HepG2 (cell line): ENCODE measurements around the gene MISFA.

Experiments
- ATF5 ChIP-seq: sonication (generic); formaldehyde crosslinking; IDR thresholded peaks from 2 replicates; pipeline ENCODE4 v1.4.0; 2020; ENCODE audit warnings: mild to moderate bottlenecking, low read depth, missing genetic modification reagents
- ELK4 ChIP-seq: sonication (generic); formaldehyde crosslinking; IDR thresholded peaks from 2 replicates; pipeline ENCODE4 v1.9.0; 2021; ENCODE audit warnings: missing genetic modification reagents, borderline replicate concordance
- EZH2 ChIP-seq: conservative IDR thresholded peaks from 2 replicates; pipeline ENCODE4 v1.6.1; 2012; ENCODE audit warnings: mild to moderate bottlenecking, low read depth, low read length, moderate library complexity
- MTF1 ChIP-seq: sonication (generic); formaldehyde crosslinking; IDR thresholded peaks from 2 replicates; pipeline ENCODE4 v1.5.0; 2020; ENCODE audit warnings: missing genetic modification reagents
- NR3C1 ChIP-seq: sonication (generic); formaldehyde crosslinking; IDR thresholded peaks from 2 replicates; pipeline ENCODE4 v1.4.0; 2020; ENCODE audit warnings: missing genetic modification reagents
- PLRG1 ChIP-seq: fragments of 450-650 bp; conservative IDR thresholded peaks from 2 replicates; pipeline ENCODE4 v1.6.1; 2016
- POLR2AphosphoS5 ChIP-seq: IDR thresholded peaks from 2 replicates; pipeline ENCODE4 v1.6.1; 2012; ENCODE audit warnings: low read depth, low read length
- ZNF274 ChIP-seq: sonication (generic); formaldehyde crosslinking; IDR thresholded peaks from 2 replicates; pipeline ENCODE4 v1.5.1; 2020; ENCODE audit warnings: mild to moderate bottlenecking, missing genetic modification reagents
- ZNF44 ChIP-seq: sonication (generic); formaldehyde crosslinking; IDR thresholded peaks from 2 replicates; pipeline ENCODE4 v1.5.1; 2020; ENCODE audit warnings: mild to moderate bottlenecking, missing genetic modification reagents
- ZZZ3 ChIP-seq: sonication (generic); formaldehyde crosslinking; IDR thresholded peaks from 2 replicates; pipeline ENCODE4 v1.4.0; 2020; ENCODE audit warnings: missing genetic modification reagents, mild to moderate bottlenecking, borderline replicate concordance
- TF ChIP-seq, protein P1 (sequence below): sonication (generic); formaldehyde crosslinking; IDR thresholded peaks from 2 replicates; pipeline ENCODE4 v1.4.0; 2020; ENCODE audit warnings: missing genetic modification reagents
- TF ChIP-seq, protein P2 (sequence below): sonication (generic); formaldehyde crosslinking; IDR thresholded peaks from 2 replicates; pipeline ENCODE4 v1.8.0; 2022; ENCODE audit warnings: missing genetic modification reagents, mild to moderate bottlenecking, inconsistent platforms, borderline replicate concordance

DNA sequence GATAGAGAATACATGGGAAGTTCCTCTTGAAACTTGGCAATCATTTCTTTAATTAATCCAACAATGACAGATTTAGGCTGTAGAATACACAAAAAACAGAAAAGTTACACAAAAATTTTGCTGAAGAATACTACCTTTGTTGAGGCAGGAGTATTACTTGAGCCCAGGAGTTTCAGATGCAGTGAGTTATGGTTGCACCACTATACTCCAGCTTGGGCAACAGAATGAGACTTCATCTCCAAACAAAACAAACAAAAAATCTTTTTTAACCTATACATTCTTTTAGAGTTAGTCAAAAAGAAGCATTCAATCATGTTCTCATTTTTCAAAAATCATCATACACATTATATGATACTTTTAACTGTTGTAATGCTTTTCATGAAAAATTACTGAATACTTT, 33.2 kb upstream of the MISFA start:
- TF ChIP-seq ZNF44 (CRISPR knock-in tag) (no peak), EZH2 (no peak), ZNF274 (CRISPR knock-in tag) (no peak), NR3C1 (CRISPR knock-in tag) (no peak), POLR2AphosphoS5 (no peak), ATF5 (CRISPR knock-in tag) (no peak), ELK4 (CRISPR knock-in tag) (no peak), ZZZ3 (CRISPR knock-in tag) (no peak), PLRG1 (no peak), MTF1 (CRISPR knock-in tag) (no peak)
- TF ChIP-seq, protein P1, sequence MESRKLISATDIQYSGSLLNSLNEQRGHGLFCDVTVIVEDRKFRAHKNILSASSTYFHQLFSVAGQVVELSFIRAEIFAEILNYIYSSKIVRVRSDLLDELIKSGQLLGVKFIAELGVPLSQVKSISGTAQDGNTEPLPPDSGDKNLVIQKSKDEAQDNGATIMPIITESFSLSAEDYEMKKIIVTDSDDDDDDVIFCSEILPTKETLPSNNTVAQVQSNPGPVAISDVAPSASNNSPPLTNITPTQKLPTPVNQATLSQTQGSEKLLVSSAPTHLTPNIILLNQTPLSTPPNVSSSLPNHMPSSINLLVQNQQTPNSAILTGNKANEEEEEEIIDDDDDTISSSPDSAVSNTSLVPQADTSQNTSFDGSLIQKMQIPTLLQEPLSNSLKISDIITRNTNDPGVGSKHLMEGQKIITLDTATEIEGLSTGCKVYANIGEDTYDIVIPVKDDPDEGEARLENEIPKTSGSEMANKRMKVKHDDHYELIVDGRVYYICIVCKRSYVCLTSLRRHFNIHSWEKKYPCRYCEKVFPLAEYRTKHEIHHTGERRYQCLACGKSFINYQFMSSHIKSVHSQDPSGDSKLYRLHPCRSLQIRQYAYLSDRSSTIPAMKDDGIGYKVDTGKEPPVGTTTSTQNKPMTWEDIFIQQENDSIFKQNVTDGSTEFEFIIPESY (CRISPR knock-in tag) = no peak
- TF ChIP-seq, protein P2, sequence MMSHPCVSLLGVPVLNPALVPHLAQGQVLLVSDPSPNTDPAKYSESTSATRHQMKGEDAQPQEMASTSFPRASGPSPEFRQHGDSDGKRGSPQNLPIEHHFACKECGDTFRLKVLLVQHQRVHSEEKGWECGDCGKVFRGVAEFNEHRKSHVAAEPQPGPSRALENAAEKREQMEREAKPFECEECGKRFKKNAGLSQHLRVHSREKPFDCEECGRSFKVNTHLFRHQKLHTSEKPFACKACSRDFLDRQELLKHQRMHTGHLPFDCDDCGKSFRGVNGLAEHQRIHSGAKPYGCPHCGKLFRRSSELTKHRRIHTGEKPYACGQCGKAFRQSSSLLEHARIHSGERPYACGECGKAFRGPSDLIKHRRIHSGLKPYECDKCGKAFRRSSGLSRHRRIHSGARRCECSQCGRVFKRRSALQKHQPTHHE (CRISPR knock-in tag) = no peak
